ENCODE data around the gene SHISA6. TPM values are rescaled to one million over a fixed set of nuclear protein-coding genes. Genes with fewer than 3 reads are reported as not detected.
"Not testable (repeated sequence)": the region's sequence is repeated elsewhere in the genome, so short reads cannot be mapped to it uniquely, and the experiment has no call there.

The SHISA6 gene
- total RNA-seq, 4 donors from 2014 or later: under 0.01 to 0.88 (median 0.26) TPM

- TF ChIP-seq POLR2A (IDR thresholded peaks at IDR 0.05) (no peak), CTCF (IDR thresholded peaks at IDR 0.05) (no peak)
- Histone ChIP-seq H3K27ac (no peak overlapping the region), H3K4me1 (no peaks in the 10 kb centered on the region), H3K4me3 (replicated peaks in 1 of 3) (no peak overlapping the region), H3K9me3 (no peaks in the 10 kb centered on the region), H3K36me3 (no peaks in the 10 kb centered on the region), H3K27me3 (no peaks in the 10 kb centered on the region)
- no peak for DNase-seq
- intact Hi-C loops (cut with DNase I): loop anchor here (5.0 kb wide), 1 partner anchor 418 kb away; no protein-coding TSS in a partner anchor
- WGBS, 2 donors: 93 to 95% methylated on average over 10 of the region's 10 CpGs
These were observed 53.8 kb downstream of the SHISA6 start for GRCh38 chr17:11294826-11295225.

GRCh38 chr17:11296994-11297393 lies 56.0 kb downstream of the SHISA6 start:
- Histone ChIP-seq H3K4me3 (replicated peaks in 1 of 3) (no peak overlapping the region), H3K4me1 (no peaks in the 10 kb centered on the region), H3K9me3 (no peaks in the 10 kb centered on the region), H3K36me3 (no peaks in the 10 kb centered on the region), H3K27me3 (no peaks in the 10 kb centered on the region), H3K27ac (no peak overlapping the region)
- DNase-seq: no peak
- 44 to 89% methylated on average over 4 of the region's 4 CpGs for WGBS, 2 donors
- TF ChIP-seq CTCF (IDR thresholded peaks at IDR 0.05) (peak in 5 of 6 experiments; percentile 19 to 64 (median 47)), POLR2A (IDR thresholded peaks at IDR 0.05) (no peak)
- intact Hi-C loops (cut with DNase I): loop anchor here (5.0 kb wide), 1 partner anchor 420 kb away; no protein-coding TSS in a partner anchor

GRCh38 chr17:11298401-11298800 lies 57.4 kb downstream of the SHISA6 start:
- no peak for DNase-seq
- WGBS, 2 donors: 75 to 82% methylated on average over 1 of the region's 1 CpG
- H3K36me3 ChIP-seq: no peaks in the 10 kb centered on the region
- H3K9me3 ChIP-seq: no peaks in the 10 kb centered on the region
- no peaks in the 10 kb centered on the region for H3K4me1 ChIP-seq
- H3K4me3 ChIP-seq (replicated peaks in 1 of 3): no peak overlapping the region
- H3K27me3 ChIP-seq: no peaks in the 10 kb centered on the region
- no peak overlapping the region for H3K27ac ChIP-seq
- TF ChIP-seq POLR2A (IDR thresholded peaks at IDR 0.05) (no peak), CTCF (IDR thresholded peaks at IDR 0.05) (no peak)
- intact Hi-C loops (cut with DNase I): loop anchor here (5.0 kb wide), 1 partner anchor 421 kb away; no protein-coding TSS in a partner anchor

GRCh38 chr17:11300201-11300600 lies 59.2 kb downstream of the SHISA6 start:
- H3K4me3 ChIP-seq (replicated peaks in 1 of 3): no peak overlapping the region
- 93% methylated on average over 7 of the region's 7 CpGs for WGBS, 2 donors
- no peak overlapping the region for H3K27ac ChIP-seq
- TF ChIP-seq POLR2A (IDR thresholded peaks at IDR 0.05) (no peak), CTCF (IDR thresholded peaks at IDR 0.05) (no peak)
- intact Hi-C loops (cut with DNase I): no loop called here
- no peak for DNase-seq
- H3K36me3 ChIP-seq: no peaks in the 10 kb centered on the region
- H3K4me1 ChIP-seq: peaks cover 3 to 6% of the 10 kb centered on the region in 2 donors
- H3K9me3 ChIP-seq: no peaks in the 10 kb centered on the region
- H3K27me3 ChIP-seq: no peaks in the 10 kb centered on the region

GRCh38 chr17:11300738-11301137 lies 59.7 kb downstream of the SHISA6 start:
- no peaks in the 10 kb centered on the region for H3K9me3 ChIP-seq
- H3K4me3 ChIP-seq (replicated peaks in 1 of 3): no peak overlapping the region
- intact Hi-C loops (cut with DNase I): no loop called here
- H3K27ac ChIP-seq: no peak overlapping the region
- TF ChIP-seq POLR2A (IDR thresholded peaks at IDR 0.05) (no peak), CTCF (IDR thresholded peaks at IDR 0.05) (no peak)
- no peaks in the 10 kb centered on the region for H3K36me3 ChIP-seq
- no peaks in the 10 kb centered on the region for H3K27me3 ChIP-seq
- WGBS, 2 donors: 87 to 92% methylated on average over 6 of the region's 6 CpGs
- peaks cover 3 to 6% of the 10 kb centered on the region in 2 donors for H3K4me1 ChIP-seq
- DNase-seq: no peak

GRCh38 chr17:11301874-11302273 lies 60.9 kb downstream of the SHISA6 start:
- H3K9me3 ChIP-seq; DNase-seq; H3K36me3 ChIP-seq; H3K27ac ChIP-seq; H3K4me1 ChIP-seq; H3K27me3 ChIP-seq; intact Hi-C loops (cut with DNase I); H3K4me3 ChIP-seq (replicated peaks in 1 of 3): not testable (repeated sequence)
- WGBS, 2 donors: 98% methylated on average over 5 of the region's 5 CpGs

Data from thyroid gland (tissue), 4 donors.